Sigmoid colon (tissue), 7 donors: ENCODE results near the gene MBP. TPM values are rescaled to one million over a fixed set of nuclear protein-coding genes. Genes with fewer than 3 reads are reported as not detected.

Source experiments
- DNase-seq: peaks from one replicate; pipeline ENCODE4 v3.0.0-alpha.2; 2019
- H3K27ac ChIP-seq, 4 donors: fragments of 200-600 bp; sonication (generic); one replicate each; pipeline ENCODE4 v1.5.1; 2016 to 2019; ENCODE audit warnings: mild to moderate bottlenecking in 1 of 4
- H3K27me3 ChIP-seq, 3 donors: fragments of 200-600 bp; sonication (generic); one replicate each; pipeline ENCODE4 v1.5.1; 2019; ENCODE audit warnings: mild to moderate bottlenecking in 1 of 3
- H3K36me3 ChIP-seq, 4 donors: fragments of 200-600 bp; sonication (generic); one replicate each; pipeline ENCODE4 v1.5.1; 2016 to 2019
- H3K4me1 ChIP-seq, 4 donors: fragments of 200-600 bp; sonication (generic); one replicate each; pipeline ENCODE4 v1.5.1; 2017 to 2019
- H3K4me3 ChIP-seq, 4 donors: fragments of 200-600 bp; sonication (generic); one replicate each; pipeline ENCODE4 v1.5.1; 2017 to 2019; ENCODE audit warnings: mild to moderate bottlenecking in 2 of 4, moderate library complexity in 1 of 4
- H3K9me3 ChIP-seq, 4 donors: fragments of 200-600 bp in 3 of 4; sonication (generic) in 3 of 4; one replicate each; pipeline versions ENCODE4 v1.5.1 to v1.6.1; 2013 to 2019
- EP300 ChIP-seq, 4 donors: sonication (generic); formaldehyde crosslinking; IDR thresholded peaks; one replicate each; pipeline ENCODE4 v1.6.1; 2017; ENCODE audit warnings: antibody characterized with exemption in 4 of 4
- POLR2A ChIP-seq, 2 donors: fragments of 450-650 bp; IDR thresholded peaks; one replicate each; pipeline ENCODE4 v1.6.1; 2016; ENCODE audit warnings: antibody characterized with exemption in 2 of 2, mild to moderate bottlenecking in 2 of 2, moderate library complexity in 2 of 2
- POLR2AphosphoS5 ChIP-seq, 4 donors: sonication (generic); formaldehyde crosslinking; IDR thresholded peaks; one replicate each; pipeline ENCODE4 v1.6.1; 2017; ENCODE audit warnings: antibody characterized with exemption in 4 of 4
- WGBS, 2 donors: extraction: QIAGEN DNeasy Blood & Tissue Kit; methylation state at CpG; one replicate each; pipeline ENCODE4 v1.1.7; 2013; 5-methylcytosine and 5-hydroxymethylcytosine counted together
- intact Hi-C: fragments of 100-400 bp; cut with DNase I; formaldehyde crosslinking; loops from one replicate; pipeline ENCODE4 v1.15.1; 2023
- polyA plus RNA-seq, 3 donors: library from polyadenylated mRNA; stranded (reverse); fragments of 200-250 nt; gene quantifications; one replicate each; pipeline ENCODE4 v1.2.3, GENCODE V29; 2013
- total RNA-seq, 4 donors: library from RNA; depleted of rRNA; stranded (reverse); fragments of >200 nt; gene quantifications; one replicate each; pipeline ENCODE4 v1.1.0, GENCODE V29; 2016
- TF ChIP-seq, protein P1 (sequence below), 4 experiments: fragments of 450-650 bp in 3 of 4; fragments of 200-600 bp in 1 of 4; IDR thresholded peaks; one replicate each; pipeline ENCODE4 v1.5.1; 2016 to 2019; ENCODE audit warnings: antibody characterized with exemption in 4 of 4, mild to moderate bottlenecking in 3 of 4, moderate library complexity in 2 of 4
- donor health status: healthy with polysubstance abuse.
- donor health status: Bipolar disorder and iron deficiency.
- donor health status: healthy.

MBP gene
- total and polyA plus RNA-seq, 7 donors: 18.3 to 30.7 (median 24.0) TPM

DNA sequence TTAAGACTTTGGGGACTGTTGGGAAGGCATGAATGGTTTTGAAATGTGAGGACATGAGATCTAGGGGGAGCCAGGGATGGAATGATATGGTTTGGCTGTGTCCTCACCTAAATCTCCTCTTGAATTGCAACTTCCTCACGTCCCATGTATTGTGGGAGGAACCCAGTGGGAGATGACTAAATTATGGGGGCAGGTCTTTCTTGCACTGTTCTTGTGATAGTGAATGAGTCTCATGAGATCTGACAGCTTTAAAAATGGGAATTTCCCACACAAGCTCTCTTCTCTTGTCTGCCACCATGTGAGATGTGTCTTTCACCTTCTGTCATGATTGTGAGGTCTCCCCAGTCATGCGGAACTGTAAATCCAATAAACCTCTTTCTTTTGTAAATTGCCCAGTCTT, 11.5 kb upstream of the MBP start:
- H3K4me3 ChIP-seq: no peak overlapping the region
- no peak for TF ChIP-seq POLR2A (IDR thresholded peaks at IDR 0.05)
- TF ChIP-seq, protein P1, sequence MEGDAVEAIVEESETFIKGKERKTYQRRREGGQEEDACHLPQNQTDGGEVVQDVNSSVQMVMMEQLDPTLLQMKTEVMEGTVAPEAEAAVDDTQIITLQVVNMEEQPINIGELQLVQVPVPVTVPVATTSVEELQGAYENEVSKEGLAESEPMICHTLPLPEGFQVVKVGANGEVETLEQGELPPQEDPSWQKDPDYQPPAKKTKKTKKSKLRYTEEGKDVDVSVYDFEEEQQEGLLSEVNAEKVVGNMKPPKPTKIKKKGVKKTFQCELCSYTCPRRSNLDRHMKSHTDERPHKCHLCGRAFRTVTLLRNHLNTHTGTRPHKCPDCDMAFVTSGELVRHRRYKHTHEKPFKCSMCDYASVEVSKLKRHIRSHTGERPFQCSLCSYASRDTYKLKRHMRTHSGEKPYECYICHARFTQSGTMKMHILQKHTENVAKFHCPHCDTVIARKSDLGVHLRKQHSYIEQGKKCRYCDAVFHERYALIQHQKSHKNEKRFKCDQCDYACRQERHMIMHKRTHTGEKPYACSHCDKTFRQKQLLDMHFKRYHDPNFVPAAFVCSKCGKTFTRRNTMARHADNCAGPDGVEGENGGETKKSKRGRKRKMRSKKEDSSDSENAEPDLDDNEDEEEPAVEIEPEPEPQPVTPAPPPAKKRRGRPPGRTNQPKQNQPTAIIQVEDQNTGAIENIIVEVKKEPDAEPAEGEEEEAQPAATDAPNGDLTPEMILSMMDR (IDR thresholded peaks at IDR 0.05): no peak
- no peak for TF ChIP-seq POLR2AphosphoS5 (IDR thresholded peaks at IDR 0.05)
- no peak for TF ChIP-seq EP300 (IDR thresholded peaks at IDR 0.05)
- no peak overlapping the region for H3K27ac ChIP-seq
- 98 to 99% methylated on average over 2 of the region's 2 CpGs for WGBS, 2 donors
- H3K27me3 ChIP-seq: no peaks in the 10 kb centered on the region
- DNase-seq: no peak
- intact Hi-C loops: no loop called here
- H3K9me3 ChIP-seq: no peaks in the 10 kb centered on the region
- no peaks in the 10 kb centered on the region for H3K36me3 ChIP-seq
- H3K4me1 ChIP-seq: no peaks in the 10 kb centered on the region

DNA sequence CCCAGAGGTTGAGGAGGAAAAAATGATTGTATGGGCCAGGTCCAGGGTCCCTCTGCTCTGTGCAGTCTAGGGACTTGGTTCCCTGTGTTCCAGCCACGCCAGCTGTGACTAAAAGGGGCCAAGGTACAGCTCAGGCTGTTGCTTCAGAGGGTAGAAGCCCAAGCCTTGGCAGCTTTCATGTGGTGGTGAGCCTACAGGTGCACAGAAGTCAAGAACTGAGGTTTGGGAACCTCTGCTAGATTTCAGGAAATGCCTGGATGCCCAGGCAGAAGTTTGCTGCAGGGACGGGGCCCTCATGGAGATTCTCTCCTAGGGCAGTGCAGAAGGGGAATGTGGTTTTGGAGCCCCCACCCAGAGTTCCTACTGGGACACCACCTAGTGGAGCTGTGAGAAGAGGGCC, 10.6 kb upstream of the MBP start:
- no peaks in the 10 kb centered on the region for H3K9me3 ChIP-seq
- H3K4me3 ChIP-seq: no peak overlapping the region
- intact Hi-C loops: no loop called here
- DNase-seq: no peak
- TF ChIP-seq, protein P1 (IDR thresholded peaks at IDR 0.05): no peak
- TF ChIP-seq POLR2A (IDR thresholded peaks at IDR 0.05) (no peak), EP300 (IDR thresholded peaks at IDR 0.05) (no peak), POLR2AphosphoS5 (IDR thresholded peaks at IDR 0.05) (no peak)
- no peaks in the 10 kb centered on the region for H3K27me3 ChIP-seq
- no peak overlapping the region for H3K27ac ChIP-seq
- WGBS, 2 donors: 96 to 98% methylated on average over 2 of the region's 2 CpGs
- H3K36me3 ChIP-seq: no peaks in the 10 kb centered on the region
- peaks cover 0 to 7% (median 3%) of the 10 kb centered on the region in 4 donors for H3K4me1 ChIP-seq

DNA sequence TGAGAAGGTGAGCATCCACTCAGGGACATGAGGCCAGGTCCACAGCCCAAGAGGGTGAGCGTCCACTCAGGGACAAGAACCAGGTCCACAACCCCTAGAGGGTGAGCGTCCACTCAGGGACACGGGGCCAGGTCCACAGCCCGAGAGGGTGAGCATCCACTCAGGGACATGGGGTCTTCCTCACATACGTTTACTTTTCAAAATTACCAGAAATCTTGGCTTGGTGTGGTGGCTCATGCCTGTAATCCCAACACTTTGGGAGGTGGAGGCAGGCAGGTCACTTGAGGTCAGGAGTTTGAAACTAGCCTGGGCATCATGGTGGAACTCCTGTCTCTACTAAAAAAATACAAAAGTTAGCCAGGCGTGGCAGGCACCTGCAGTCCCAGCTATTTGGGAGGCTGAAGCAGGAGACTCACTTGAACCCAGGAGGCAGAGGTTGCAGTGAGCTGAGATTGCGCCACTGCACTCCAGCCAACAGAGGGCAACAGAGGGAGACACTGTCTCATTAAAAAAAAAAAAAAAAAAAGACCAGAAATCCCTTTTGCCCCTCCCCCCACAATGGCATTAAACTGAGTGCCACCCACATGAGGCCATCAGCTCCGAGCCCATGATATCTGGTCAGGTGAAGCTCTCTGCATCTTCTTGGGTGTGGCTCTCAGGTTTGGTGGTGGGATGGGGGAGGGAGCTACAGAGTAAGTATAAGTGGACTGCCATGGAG, 9.0 kb upstream of the MBP start:
- no peak for DNase-seq
- intact Hi-C loops: no loop called here
- Histone ChIP-seq H3K27ac (no peak overlapping the region), H3K4me1 (peaks cover 0 to 12% (median 4%) of the 10 kb centered on the region in 4 donors), H3K36me3 (no peaks in the 10 kb centered on the region), H3K4me3 (no peak overlapping the region), H3K9me3 (no peaks in the 10 kb centered on the region), H3K27me3 (no peaks in the 10 kb centered on the region)
- no peak for TF ChIP-seq POLR2AphosphoS5 (IDR thresholded peaks at IDR 0.05)
- TF ChIP-seq, protein P1 (IDR thresholded peaks at IDR 0.05): no peak
- TF ChIP-seq EP300 (IDR thresholded peaks at IDR 0.05): no peak
- no peak for TF ChIP-seq POLR2A (IDR thresholded peaks at IDR 0.05)
- WGBS, 2 donors: 84% methylated on average over 8 of the region's 8 CpGs

DNA sequence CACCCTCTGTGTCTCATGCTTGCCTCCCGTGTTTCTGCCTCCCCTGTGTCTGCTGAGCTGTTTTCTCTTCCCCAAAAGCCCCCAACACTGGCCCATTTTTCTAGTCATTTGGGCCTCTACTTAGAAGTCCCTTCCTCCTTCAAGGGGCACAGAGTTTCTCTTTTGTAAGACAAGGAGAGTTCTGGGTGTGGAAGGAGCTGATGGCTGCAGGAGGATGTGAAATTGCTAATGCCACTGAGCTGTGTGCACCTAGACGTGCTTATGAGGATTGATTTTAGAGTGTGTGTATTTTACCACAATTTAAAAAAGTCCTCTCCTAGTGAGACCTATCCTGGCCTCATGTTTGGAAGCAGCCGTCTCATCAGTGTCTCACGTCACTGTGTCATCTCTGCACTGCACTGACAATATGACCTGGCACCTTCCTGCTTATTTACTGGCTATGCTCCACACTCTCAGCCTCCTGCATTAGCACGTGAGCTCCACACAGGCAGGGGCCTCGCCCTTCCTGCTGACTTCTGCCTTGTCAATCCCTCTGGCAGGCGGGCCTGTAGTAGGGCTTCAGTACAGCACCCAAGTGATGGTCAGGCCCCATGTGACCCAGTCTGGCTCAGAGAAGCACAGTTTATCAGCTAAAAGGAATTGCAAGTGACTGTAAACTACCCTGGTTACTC, 8.0 kb upstream of the MBP start:
- 25 to 53% methylated on average over 7 of the region's 7 CpGs for WGBS, 2 donors
- Histone ChIP-seq H3K36me3 (no peaks in the 10 kb centered on the region), H3K27me3 (no peaks in the 10 kb centered on the region), H3K9me3 (no peaks in the 10 kb centered on the region), H3K4me1 (peaks cover 0 to 12% (median 4%) of the 10 kb centered on the region in 4 donors), H3K4me3 (no peak overlapping the region), H3K27ac (no peak overlapping the region)
- peak; percentile 78 for DNase-seq
- TF ChIP-seq POLR2AphosphoS5 (IDR thresholded peaks at IDR 0.05) (no peak), POLR2A (IDR thresholded peaks at IDR 0.05) (no peak), EP300 (IDR thresholded peaks at IDR 0.05) (no peak)
- TF ChIP-seq, protein P1 (IDR thresholded peaks at IDR 0.05): no peak
- intact Hi-C loops: no loop called here
